ENCODE results near the gene FAM20B.

GRCh38 chr1:179007233-179007632 lies 18.5 kb upstream of the FAM20B start:
- TF ChIP-seq CTCF (IDR thresholded peaks at IDR 0.05), result no peak
- no peak for TF ChIP-seq EZH2phosphoT487 (IDR thresholded peaks at IDR 0.05)
